T-helper 2 cell treated with Interferon-gamma antibody and Interleukin-4, amounts not matched to agents 5 μg/mL and 100 μg/mL, for 36 hours (primary cell): ENCODE measurements around the gene SUSD4.

ENCODE experiments used
- DNase-seq: peaks from one replicate; pipeline ENCODE4 v3.0.0; 2021; ENCODE audit warnings: low spot score
- H3K27ac Mint-ChIP-seq: one replicate; pipeline ENCODE4 v1.8.0; 2021; ENCODE audit warnings: mild to moderate bottlenecking, mixed read lengths
- H3K27me3 Mint-ChIP-seq: one replicate; pipeline ENCODE4 v1.8.0; 2021; ENCODE audit warnings: low read depth, mixed read lengths
- H3K36me3 Mint-ChIP-seq: one replicate; pipeline ENCODE4 v1.8.0; 2021; ENCODE audit warnings: low read depth, mixed read lengths
- H3K4me1 Mint-ChIP-seq: one replicate; pipeline ENCODE4 v1.8.0; 2021; ENCODE audit warnings: low read depth, mixed read lengths
- H3K4me3 Mint-ChIP-seq: one replicate; pipeline ENCODE4 v1.8.0; 2022; ENCODE audit warnings: mild to moderate bottlenecking, moderate library complexity, mixed read lengths
- H3K9me3 Mint-ChIP-seq: one replicate; pipeline ENCODE4 v1.8.0; 2021; ENCODE audit warnings: mixed read lengths

The SUSD4 gene

GRCh38 chr1:223227486-223228196, 136.3 kb downstream of the SUSD4 start:
- no peak overlapping the region for H3K4me3 Mint-ChIP-seq
- no peak overlapping the region for H3K27ac Mint-ChIP-seq
- DNase-seq: no peak
- H3K27me3 Mint-ChIP-seq: no peaks in the 10 kb centered on the region
- peaks cover 2% of the 10 kb centered on the region for H3K36me3 Mint-ChIP-seq
- H3K9me3 Mint-ChIP-seq: no peaks in the 10 kb centered on the region
- peaks cover 41% of the 10 kb centered on the region for H3K4me1 Mint-ChIP-seq

- Mint-ChIP-seq H3K9me3 (no peaks in the 10 kb centered on the region), H3K27me3 (no peaks in the 10 kb centered on the region), H3K27ac (no peak overlapping the region), H3K36me3 (peaks cover 2% of the 10 kb centered on the region), H3K4me1 (peaks cover 38% of the 10 kb centered on the region), H3K4me3 (no peak overlapping the region)
- DNase-seq: no peak
These were observed 136.9 kb downstream of the SUSD4 start for GRCh38 chr1:223227031-223227430.

GRCh38 chr1:223226271-223226670, 137.7 kb downstream of the SUSD4 start:
- H3K27ac Mint-ChIP-seq: no peak overlapping the region
- no peaks in the 10 kb centered on the region for H3K9me3 Mint-ChIP-seq
- H3K36me3 Mint-ChIP-seq: peaks cover 2% of the 10 kb centered on the region
- DNase-seq: no peak
- H3K4me1 Mint-ChIP-seq: peaks cover 33% of the 10 kb centered on the region
- no peak overlapping the region for H3K4me3 Mint-ChIP-seq
- H3K27me3 Mint-ChIP-seq: no peaks in the 10 kb centered on the region

GRCh38 chr1:223225481-223225880, 138.5 kb downstream of the SUSD4 start:
- DNase-seq: no peak
- Mint-ChIP-seq H3K9me3 (no peaks in the 10 kb centered on the region), H3K27ac (no peak overlapping the region), H3K27me3 (peaks cover 4% of the 10 kb centered on the region), H3K4me3 (no peak overlapping the region), H3K4me1 (peaks cover 26% of the 10 kb centered on the region), H3K36me3 (no peaks in the 10 kb centered on the region)

GRCh38 chr1:223225061-223225460, 138.9 kb downstream of the SUSD4 start:
- H3K27ac Mint-ChIP-seq: no peak overlapping the region
- no peaks in the 10 kb centered on the region for H3K9me3 Mint-ChIP-seq
- no peaks in the 10 kb centered on the region for H3K36me3 Mint-ChIP-seq
- H3K4me1 Mint-ChIP-seq: peaks cover 22% of the 10 kb centered on the region
- no peak overlapping the region for H3K4me3 Mint-ChIP-seq
- DNase-seq: no peak
- peaks cover 5% of the 10 kb centered on the region for H3K27me3 Mint-ChIP-seq

- H3K4me1 Mint-ChIP-seq: peaks cover 17% of the 10 kb centered on the region
- H3K27ac Mint-ChIP-seq: no peak overlapping the region
- no peaks in the 10 kb centered on the region for H3K36me3 Mint-ChIP-seq
- no peak overlapping the region for H3K4me3 Mint-ChIP-seq
- no peak for DNase-seq
- H3K9me3 Mint-ChIP-seq: no peaks in the 10 kb centered on the region
- H3K27me3 Mint-ChIP-seq: peaks cover 5% of the 10 kb centered on the region
These were observed 139.5 kb downstream of the SUSD4 start for GRCh38 chr1:223224465-223224864.

GRCh38 chr1:223223091-223223995, 140.6 kb downstream of the SUSD4 start:
- H3K27me3 Mint-ChIP-seq: peaks cover 5% of the 10 kb centered on the region
- H3K36me3 Mint-ChIP-seq: peaks cover 3% of the 10 kb centered on the region
- H3K4me3 Mint-ChIP-seq: no peak overlapping the region
- H3K9me3 Mint-ChIP-seq: peaks cover 6% of the 10 kb centered on the region
- H3K27ac Mint-ChIP-seq: no peak overlapping the region
- no peak for DNase-seq
- peaks cover 9% of the 10 kb centered on the region for H3K4me1 Mint-ChIP-seq

GRCh38 chr1:223222377-223222776, 141.6 kb downstream of the SUSD4 start:
- no peak for DNase-seq
- H3K27me3 Mint-ChIP-seq: peaks cover 5% of the 10 kb centered on the region
- H3K36me3 Mint-ChIP-seq: peaks cover 3% of the 10 kb centered on the region
- H3K9me3 Mint-ChIP-seq: peaks cover 11% of the 10 kb centered on the region
- H3K27ac Mint-ChIP-seq: no peak overlapping the region
- H3K4me3 Mint-ChIP-seq: no peak overlapping the region
- H3K4me1 Mint-ChIP-seq: peaks cover 7% of the 10 kb centered on the region

GRCh38 chr1:223221686-223222085, 142.3 kb downstream of the SUSD4 start:
- Mint-ChIP-seq H3K4me1 (peaks cover under 1% of the 10 kb centered on the region), H3K4me3 (no peak overlapping the region), H3K27ac (no peak overlapping the region), H3K9me3 (peaks cover 11% of the 10 kb centered on the region), H3K27me3 (peaks cover 5% of the 10 kb centered on the region), H3K36me3 (peaks cover 3% of the 10 kb centered on the region)
- DNase-seq: no peak

GRCh38 chr1:223219846-223220610, 143.9 kb downstream of the SUSD4 start:
- Mint-ChIP-seq H3K9me3 (peaks cover 11% of the 10 kb centered on the region), H3K4me3 (no peak overlapping the region), H3K36me3 (peaks cover 3% of the 10 kb centered on the region), H3K27ac (no peak overlapping the region), H3K27me3 (peaks cover 5% of the 10 kb centered on the region), H3K4me1 (no peaks in the 10 kb centered on the region)
- DNase-seq: no peak

GRCh38 chr1:223219318-223219635, 144.7 kb downstream of the SUSD4 start:
- DNase-seq: no peak
- Mint-ChIP-seq H3K27ac (no peak overlapping the region), H3K36me3 (peaks cover 3% of the 10 kb centered on the region), H3K4me1 (no peaks in the 10 kb centered on the region), H3K4me3 (no peak overlapping the region), H3K9me3 (peaks cover 11% of the 10 kb centered on the region), H3K27me3 (peaks cover 7% of the 10 kb centered on the region)

- Mint-ChIP-seq H3K9me3 (peaks cover 11% of the 10 kb centered on the region), H3K4me1 (no peaks in the 10 kb centered on the region), H3K27ac (no peak overlapping the region), H3K4me3 (no peak overlapping the region), H3K36me3 (peaks cover 3% of the 10 kb centered on the region), H3K27me3 (peaks cover 7% of the 10 kb centered on the region)
- no peak for DNase-seq
These were observed 146.2 kb downstream of the SUSD4 start for GRCh38 chr1:223217781-223218180.

GRCh38 chr1:223216531-223217205, 147.3 kb downstream of the SUSD4 start:
- H3K27me3 Mint-ChIP-seq: peaks cover 7% of the 10 kb centered on the region
- no peaks in the 10 kb centered on the region for H3K4me1 Mint-ChIP-seq
- no peak overlapping the region for H3K4me3 Mint-ChIP-seq
- no peak for DNase-seq
- no peak overlapping the region for H3K27ac Mint-ChIP-seq
- peaks cover 3% of the 10 kb centered on the region for H3K36me3 Mint-ChIP-seq
- H3K9me3 Mint-ChIP-seq: peaks cover 11% of the 10 kb centered on the region
